ENCODE results near the gene DAP. TPM values are rescaled to one million over a fixed set of nuclear protein-coding genes. Genes with fewer than 3 reads are reported as not detected.

Gene DAP
- polyA plus RNA-seq, 1 donor (not counting 4 experiments of a cell fraction or from before 2014, with no cell fraction given) = 30.4 TPM

GRCh38 chr5:10746711-10747110 is 14.3 kb downstream of the DAP start:
- Histone ChIP-seq H3K27ac (ENCODE audit: control insufficient read depth, insufficient read depth, low read length) (peak overlapping the region; percentile 21), H3K36me3 (ENCODE audit: control insufficient read depth in 2 of 2, extremely low read depth in 1 of 2, insufficient read depth in 2 of 2, low read length in 2 of 2) (peaks cover 7 to 17% of the 10 kb centered on the region in 2 experiments), H3K9me3 (ENCODE audit: control insufficient read depth, low read depth, low read length) (no peaks in the 10 kb centered on the region), H3K4me2 (ENCODE audit: control insufficient read depth, extremely low read depth, insufficient read depth, low read depth, low read length) (no peak overlapping the region), H2AFZ (ENCODE audit: control insufficient read depth, low read length) (no peak overlapping the region), H3K4me1 (ENCODE audit: control insufficient read depth, extremely low read depth, insufficient read depth, low read length) (peaks cover 25% of the 10 kb centered on the region), H3K9ac (ENCODE audit: control insufficient read depth, extremely low read depth, insufficient read depth, low read length) (no peak overlapping the region), H3K79me2 (ENCODE audit: control insufficient read depth, insufficient read depth, low read length) (peaks cover 23% of the 10 kb centered on the region), H3K27me3 (ENCODE audit: control insufficient read depth, extremely low read depth, insufficient read depth, low read length) (no peaks in the 10 kb centered on the region), H3K9me1 (ENCODE audit: control insufficient read depth, extremely low read depth, insufficient read depth, low read length) (no peaks in the 10 kb centered on the region), H3K4me3 (ENCODE audit: control insufficient read depth in 2 of 3, extremely low read depth in 1 of 3, insufficient read depth in 2 of 3, low read depth in 1 of 3, low read length in 3 of 3) (no peak overlapping the region), H4K20me1 (ENCODE audit: control insufficient read depth, extremely low read depth, insufficient read depth, low read length) (no peaks in the 10 kb centered on the region)
- TF ChIP-seq CTCF (optimal IDR thresholded peaks at IDR 0.05 in 1 of 3, IDR thresholded peaks at IDR 0.05 in 1 of 3, conservative IDR thresholded peaks at IDR 0.05 in 1 of 3; ENCODE audit: extremely low read depth in 1 of 3, insufficient read depth in 2 of 3, low read length in 3 of 3) (no peak), EZH2 (IDR thresholded peaks at IDR 0.05; ENCODE audit: low read length) (no peak)
- dilution Hi-C loops (cut with MboI; ENCODE audit: extremely low pct_ligation_motif_present, low sequenced_read_pairs) = no loop called here
- FAIRE-seq (peak; percentile 83), DNase-seq (ENCODE audit: low read depth, low spot score) (no peak)

GRCh38 chr5:10745133-10745532 is 15.9 kb downstream of the DAP start:
- TF ChIP-seq CTCF (optimal IDR thresholded peaks at IDR 0.05 in 1 of 3, IDR thresholded peaks at IDR 0.05 in 1 of 3, conservative IDR thresholded peaks at IDR 0.05 in 1 of 3; ENCODE audit: extremely low read depth in 1 of 3, insufficient read depth in 2 of 3, low read length in 3 of 3) = no peak
- Histone ChIP-seq H3K79me2 (ENCODE audit: control insufficient read depth, insufficient read depth, low read length) (peaks cover 19% of the 10 kb centered on the region), H3K4me3 (ENCODE audit: control insufficient read depth in 2 of 3, extremely low read depth in 1 of 3, insufficient read depth in 2 of 3, low read depth in 1 of 3, low read length in 3 of 3) (no peak overlapping the region), H2AFZ (ENCODE audit: control insufficient read depth, low read length) (no peak overlapping the region), H3K9me1 (ENCODE audit: control insufficient read depth, extremely low read depth, insufficient read depth, low read length) (no peaks in the 10 kb centered on the region), H4K20me1 (ENCODE audit: control insufficient read depth, extremely low read depth, insufficient read depth, low read length) (no peaks in the 10 kb centered on the region), H3K27ac (ENCODE audit: control insufficient read depth, insufficient read depth, low read length) (peak overlapping the region; percentile 42), H3K9me3 (ENCODE audit: control insufficient read depth, low read depth, low read length) (no peaks in the 10 kb centered on the region), H3K4me2 (ENCODE audit: control insufficient read depth, extremely low read depth, insufficient read depth, low read depth, low read length) (no peak overlapping the region), H3K36me3 (ENCODE audit: control insufficient read depth in 2 of 2, extremely low read depth in 1 of 2, insufficient read depth in 2 of 2, low read length in 2 of 2) (peaks cover 7 to 11% of the 10 kb centered on the region in 2 experiments), H3K27me3 (ENCODE audit: control insufficient read depth, extremely low read depth, insufficient read depth, low read length) (no peaks in the 10 kb centered on the region), H3K4me1 (ENCODE audit: control insufficient read depth, extremely low read depth, insufficient read depth, low read length) (peaks cover 25% of the 10 kb centered on the region), H3K9ac (ENCODE audit: control insufficient read depth, extremely low read depth, insufficient read depth, low read length) (no peak overlapping the region)
- FAIRE-seq (peak; percentile 75), DNase-seq (ENCODE audit: low read depth, low spot score) (no peak)
- dilution Hi-C loops (cut with MboI; ENCODE audit: extremely low pct_ligation_motif_present, low sequenced_read_pairs) = no loop called here

Measured in keratinocyte (primary cell).